H1 (cell line): Measurements from ENCODE around the gene P2RY14. TPM values are rescaled to one million over a fixed set of nuclear protein-coding genes. Genes with fewer than 3 reads are reported as not detected.

ENCODE experiments used
- CTCF ChIA-PET: fragments of 300-600 bp; sonication (Branson Sonifier 250); formaldehyde crosslinking; loops from one replicate; lab custom pipeline; 2021; ENCODE audit not compliant: partially characterized antibody; lab: Charles Lee
- POLR2A ChIA-PET: fragments of 300-600 bp; sonication (Branson Sonifier 250); formaldehyde crosslinking; loops from one replicate; lab custom pipeline; 2021; ENCODE audit warnings: inconsistent platforms; ENCODE audit not compliant: partially characterized antibody; lab: Charles Lee
- DNase-seq, 2 experiments: peaks; one replicate each; pipeline versions ENCODE4 v3.0.0 to v3.0.0-alpha.2; 2010 to 2022; ENCODE audit warnings: low spot score in 2 of 2, low read depth in 1 of 2, mixed read lengths in 1 of 2
- FAIRE-seq: peaks from 2 replicates; lab custom pipeline; 2011; peaks lifted over from hg19 to GRCh38; lab: Jason Lieb, UNC
- H2AFZ ChIP-seq: 2 replicates; pipeline ENCODE4 v1.8.1; 2012; ENCODE audit warnings: low read length, inconsistent platforms
- H2AK5ac ChIP-seq: 2 replicates; pipeline ENCODE4 v1.6.1; 2013; ENCODE audit warnings: low read depth, low read length
- H2BK120ac ChIP-seq: replicated peaks from 2 replicates; pipeline ENCODE3; 2013; ENCODE audit warnings: low read depth, low read length, inconsistent platforms
- H2BK12ac ChIP-seq: 2 replicates; pipeline ENCODE4 v1.6.1; 2013; ENCODE audit warnings: low read depth, low read length
- H2BK15ac ChIP-seq: 2 replicates; pipeline ENCODE4 v1.6.1; 2013; ENCODE audit warnings: low read length
- H2BK20ac ChIP-seq: 2 replicates; pipeline ENCODE4 v1.6.1; 2013; ENCODE audit warnings: low read length
- H2BK5ac ChIP-seq: 2 replicates; pipeline ENCODE4 v1.6.1; 2013; ENCODE audit warnings: low read depth, low read length
- H3K14ac ChIP-seq: 2 replicates; pipeline ENCODE4 v1.6.1; 2013; ENCODE audit warnings: inconsistent platforms; ENCODE audit not compliant: insufficient read length
- H3K18ac ChIP-seq: 2 replicates; pipeline ENCODE4 v1.6.1; 2013; ENCODE audit warnings: low read length; ENCODE audit errors: extremely low read depth
- H3K23ac ChIP-seq: 2 replicates; pipeline ENCODE4 v1.6.1; 2013; ENCODE audit warnings: inconsistent platforms; ENCODE audit not compliant: insufficient read length
- H3K23me2 ChIP-seq: 2 replicates; pipeline ENCODE4 v1.6.1; 2013; ENCODE audit warnings: low read depth, low read length
- H3K27ac ChIP-seq: 2 replicates; pipeline ENCODE4 v1.6.1; 2011; ENCODE audit warnings: low read depth, low read length, inconsistent platforms
- H3K27me3 ChIP-seq, 4 experiments: replicated peaks in 1 of 4; 1 replicate in 1 of 4; 2 replicates in 3 of 4; pipeline versions ENCODE4 v1.6.1 to v1.8.1; 2011 to 2013; ENCODE audit warnings: low read length in 3 of 4, mild to moderate bottlenecking in 3 of 4, inconsistent platforms in 2 of 4, mixed read lengths in 2 of 4, moderate library complexity in 1 of 4; ENCODE audit not compliant: control insufficient read depth in 3 of 4, insufficient read depth in 3 of 4; ENCODE audit errors: extremely low read depth in 1 of 4
- H3K36me3 ChIP-seq, 4 experiments: 2 replicates each; pipeline versions ENCODE4 v1.6.1 to v1.8.1; 2011 to 2013; ENCODE audit warnings: mild to moderate bottlenecking in 4 of 4, low read length in 3 of 4, moderate library complexity in 2 of 4, control low read depth in 1 of 4, inconsistent platforms in 1 of 4; ENCODE audit not compliant: insufficient read depth in 4 of 4, control insufficient read depth in 2 of 4
- H3K4ac ChIP-seq: replicated peaks from 2 replicates; pipeline ENCODE3; 2013; ENCODE audit warnings: low read length, low read depth, mixed read lengths, inconsistent platforms; ENCODE audit not compliant: insufficient read length
- H3K4me1 ChIP-seq, 4 experiments: replicated peaks in 1 of 4; 1 replicate in 1 of 4; 2 replicates in 3 of 4; pipeline versions ENCODE4 v1.6.1 to v1.8.1; 2011 to 2013; ENCODE audit warnings: low read length in 3 of 4, inconsistent platforms in 2 of 4, mixed read lengths in 1 of 4; ENCODE audit not compliant: insufficient read depth in 4 of 4, control insufficient read depth in 3 of 4
- H3K4me2 ChIP-seq, 2 experiments: 2 replicates each; pipeline versions ENCODE4 v1.6.1 to v1.8.1; 2011 to 2013; ENCODE audit warnings: low read depth in 2 of 2, low read length in 2 of 2, control low read depth in 1 of 2, inconsistent platforms in 1 of 2, mild to moderate bottlenecking in 1 of 2; ENCODE audit not compliant: insufficient read depth in 1 of 2
- H3K4me3 ChIP-seq, 4 experiments: fragments of 200-600, 300-600 bp in 1 of 4; sonication (generic), shearing (Covaris generic), sonication (Bioruptor Twin) in 1 of 4; 2 replicates each; pipeline versions ENCODE4 v1.5.1 to v1.8.1; 2011 to 2016; ENCODE audit warnings: low read length in 4 of 4, low read depth in 3 of 4, control low read depth in 2 of 4, inconsistent platforms in 2 of 4, mild to moderate bottlenecking in 2 of 4, mixed read lengths in 1 of 4, moderate library complexity in 1 of 4; ENCODE audit not compliant: insufficient read depth in 2 of 4; ENCODE audit errors: extremely low read depth in 1 of 4
- H3K56ac ChIP-seq: replicated peaks from 2 replicates; pipeline ENCODE3; 2013; ENCODE audit warnings: low read depth, mild to moderate bottlenecking, mixed read lengths, low read length, inconsistent platforms; ENCODE audit not compliant: insufficient read length
- H3K79me1 ChIP-seq: 2 replicates; pipeline ENCODE4 v1.6.1; 2013; ENCODE audit warnings: low read depth, low read length, control low read depth
- H3K79me2 ChIP-seq, 2 experiments: 2 replicates each; pipeline versions ENCODE4 v1.6.1 to v1.8.1; 2012 to 2013; ENCODE audit warnings: low read length in 2 of 2, mild to moderate bottlenecking in 2 of 2, inconsistent platforms in 1 of 2; ENCODE audit not compliant: insufficient read depth in 2 of 2, control insufficient read depth in 1 of 2
- H3K9ac ChIP-seq, 4 experiments: replicated peaks in 1 of 4; 1 replicate in 1 of 4; 2 replicates in 3 of 4; pipeline versions ENCODE4 v1.6.1 to v1.8.1; 2011 to 2013; ENCODE audit warnings: low read depth in 3 of 4, low read length in 3 of 4, control low read depth in 2 of 4, mild to moderate bottlenecking in 2 of 4, moderate library complexity in 2 of 4, inconsistent platforms in 1 of 4; ENCODE audit errors: extremely low read depth in 1 of 4
- H3K9me3 ChIP-seq, 2 experiments: 2 replicates each; pipeline versions ENCODE4 v1.6.1 to v1.8.1; 2012 to 2013; ENCODE audit warnings: mild to moderate bottlenecking in 2 of 2, moderate library complexity in 2 of 2, control low read depth in 1 of 2, inconsistent platforms in 1 of 2, low read depth in 1 of 2, low read length in 1 of 2, mixed read lengths in 1 of 2; ENCODE audit not compliant: insufficient read depth in 2 of 2
- H4K20me1 ChIP-seq, 2 experiments: replicated peaks in 1 of 2; 2 replicates each; pipeline versions ENCODE3 to v1.8.1; 2011 to 2013; ENCODE audit warnings: inconsistent platforms in 2 of 2, low read length in 2 of 2, mild to moderate bottlenecking in 1 of 2; ENCODE audit not compliant: insufficient read depth in 2 of 2, control insufficient read depth in 1 of 2
- H4K5ac ChIP-seq: 2 replicates; pipeline ENCODE4 v1.6.1; 2013; ENCODE audit warnings: low read length, low read depth, mixed read lengths, inconsistent platforms; ENCODE audit not compliant: insufficient read length
- H4K8ac ChIP-seq: 2 replicates; pipeline ENCODE4 v1.8.0; 2013; ENCODE audit warnings: mild to moderate bottlenecking, moderate library complexity, low read length, inconsistent platforms; ENCODE audit not compliant: insufficient read depth; ENCODE audit errors: extremely low read depth
- H4K91ac ChIP-seq: replicated peaks from 2 replicates; pipeline ENCODE3; 2013; ENCODE audit warnings: low read length, mixed read lengths, inconsistent platforms; ENCODE audit not compliant: insufficient read length
- WGBS, 2 experiments: shearing (Covaris generic) in 1 of 2; methylation state at CpG; one replicate each; pipeline versions ENCODE4 v1.1.6 to v1.1.7; 2013 to 2015; ENCODE audit warnings: low lambda C conversion rate in 2 of 2, mixed read lengths in 2 of 2, inconsistent platforms in 1 of 2, low coverage in 1 of 2, missing lambda C conversion rate in 1 of 2; ENCODE audit not compliant: insufficient replicate concordance in 2 of 2, insufficient coverage in 1 of 2, insufficient read length in 1 of 2; ENCODE audit errors: extremely low coverage in 1 of 2, missing lambda C conversion rate in 1 of 2; 5-methylcytosine and 5-hydroxymethylcytosine counted together
- polyA plus RNA-seq, 7 experiments: library from polyadenylated mRNA; depleted of rRNA in 3 of 7; stranded (reverse) in 5 of 7; unstranded in 2 of 7; fragments of >200 nt in 5 of 7; fragments of 200-250 nt in 2 of 7; gene quantifications; 1 replicate in 5 of 7; 2 replicates in 1 of 7; 4 replicates in 1 of 7; pipeline versions ENCODE4 v1.2.1 to v1.2.3, GENCODE V29; 2011 to 2013; ENCODE audit warnings: missing spikeins in 2 of 7, mixed read lengths in 2 of 7
- total RNA-seq: library from RNA; stranded (reverse); fragmentation: NEBNext Ultra II Directional; extraction: Animal tissue kit (Norgen Biotek cat#: 25700); gene quantifications from 2 replicates; pipeline ENCODE4 v1.2.1, GENCODE V29; 2021
- TF ChIP-seq, protein P1 (sequence below): IDR thresholded peaks from 2 replicates; pipeline ENCODE4 v1.6.1; 2012; ENCODE audit warnings: inconsistent platforms

Gene P2RY14
- total and polyA plus RNA-seq, 2 of the 8 experiments (the other 6 are each of a cell fraction or from before 2014, with no cell fraction given), result not detected

DNA sequence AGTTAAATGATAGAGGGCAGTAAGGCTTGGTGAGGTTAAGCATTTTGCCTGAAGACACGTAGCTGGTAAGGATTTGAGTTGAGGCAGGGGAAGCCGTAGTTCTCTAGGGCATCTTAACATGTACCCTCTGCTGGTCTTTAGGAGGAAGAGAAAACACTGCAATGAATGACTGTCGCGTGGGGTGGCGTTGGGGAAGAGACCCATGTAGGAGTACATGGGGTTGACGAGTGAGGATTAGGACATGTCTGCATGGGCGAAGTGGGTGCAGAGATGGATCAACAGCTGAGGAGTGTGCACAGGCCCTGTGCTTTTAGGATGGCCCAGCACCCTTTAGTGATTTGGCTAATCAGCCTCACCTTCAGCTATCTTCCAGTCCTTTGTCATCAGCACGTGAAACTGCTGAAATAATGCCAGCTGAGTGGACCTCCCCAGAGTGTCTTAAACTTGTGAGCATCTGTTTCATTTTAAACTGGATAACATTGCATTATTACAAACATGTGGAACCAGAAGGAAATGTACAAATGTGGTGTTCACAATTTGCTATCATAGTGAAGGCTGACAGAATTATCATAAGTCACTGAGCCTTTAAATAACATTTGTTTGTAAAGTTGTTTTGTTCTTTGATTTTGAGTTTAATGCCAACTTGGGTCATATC lies 15.3 kb downstream of the P2RY14 start:
- no peak overlapping the region for H3K56ac ChIP-seq
- DNase-seq, result no peak
- no peak overlapping the region for H3K27ac ChIP-seq
- H2BK20ac ChIP-seq, result no peak overlapping the region
- no peaks in the 10 kb centered on the region for H3K9me3 ChIP-seq
- peaks cover 0 to 7% (median 1%) of the 10 kb centered on the region in 4 experiments; a peak in 2 of 7 replicates for H3K4me1 ChIP-seq
- no peak overlapping the region for H3K4me2 ChIP-seq
- H2BK12ac ChIP-seq, result no peak overlapping the region
- no peak overlapping the region for H3K23ac ChIP-seq
- H4K91ac ChIP-seq, result no peak overlapping the region
- H4K8ac ChIP-seq, result peak overlapping the region; percentile 3; the same call in 1 of the 2 replicates
- no peaks in the 10 kb centered on the region for H3K36me3 ChIP-seq
- no peak overlapping the region for H2BK15ac ChIP-seq
- CTCF ChIA-PET, result interaction anchor here (1.3 to 4.1 kb wide), 7 partner anchors 14 to 35 kb away, joined by 3 to 32 read pairs (median 5); no protein-coding TSS in a partner anchor
- H3K79me1 ChIP-seq, result no peaks in the 10 kb centered on the region; the same call in 1 of the 2 replicates
- H3K4ac ChIP-seq, result no peak overlapping the region
- peak; percentile 19 for FAIRE-seq
- H3K14ac ChIP-seq, result no peak overlapping the region
- H3K27me3 ChIP-seq, result no peaks in the 10 kb centered on the region
- WGBS, 2 experiments, result 84% methylated on average over 8 of the region's 8 CpGs; no CpG with 5 or more reads in 1 of the 2 experiments
- H4K5ac ChIP-seq, result no peak overlapping the region
- no peaks in the 10 kb centered on the region; the same call in 1 of the 2 replicates for H3K23me2 ChIP-seq
- H2AK5ac ChIP-seq, result peak overlapping the region; percentile 57; the same call in 1 of the 2 replicates
- no peaks in the 10 kb centered on the region for H3K79me2 ChIP-seq
- POLR2A ChIA-PET, result no interaction called here
- no peak overlapping the region for H2BK5ac ChIP-seq
- no peak overlapping the region for H2AFZ ChIP-seq
- no peak overlapping the region for H3K18ac ChIP-seq
- H2BK120ac ChIP-seq, result no peak overlapping the region
- no peak overlapping the region for H3K9ac ChIP-seq
- H4K20me1 ChIP-seq, result no peaks in the 10 kb centered on the region
- H3K4me3 ChIP-seq, result no peak overlapping the region
- TF ChIP-seq, protein P1, sequence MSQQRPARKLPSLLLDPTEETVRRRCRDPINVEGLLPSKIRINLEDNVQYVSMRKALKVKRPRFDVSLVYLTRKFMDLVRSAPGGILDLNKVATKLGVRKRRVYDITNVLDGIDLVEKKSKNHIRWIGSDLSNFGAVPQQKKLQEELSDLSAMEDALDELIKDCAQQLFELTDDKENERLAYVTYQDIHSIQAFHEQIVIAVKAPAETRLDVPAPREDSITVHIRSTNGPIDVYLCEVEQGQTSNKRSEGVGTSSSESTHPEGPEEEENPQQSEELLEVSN, result no peak
